OCI-LY3 (cell line): ENCODE measurements around the gene CARD16.
"Not testable (repeated sequence)": the region's sequence is repeated elsewhere in the genome, so short reads cannot be mapped to it uniquely, and the experiment has no call there.

Experiments used
- CTCF ChIP-seq: fragments of 200-600, 300-600 bp; sonication (generic); IDR thresholded peaks from 2 replicates; pipeline ENCODE4 v1.5.1; 2014; ENCODE audit warnings: antibody characterized with exemption, low read length, low read depth
- EZH2phosphoT487 ChIP-seq: fragments of 200-600 bp; shearing (Covaris generic); IDR thresholded peaks from 2 replicates; pipeline ENCODE4 v1.6.1; 2018; ENCODE audit warnings: antibody characterized with exemption, mixed run types, low read depth

GRCh38 chr11:105044557-105045524 lies at the start of gene CARD16:
- not testable (repeated sequence) for TF ChIP-seq CTCF, EZH2phosphoT487
